HG03103 (cell line): ENCODE data around the gene MCF2L2.

Experiments used
- ATAC-seq: cut with Tn5 transposase; IDR thresholded peaks from one replicate; pipeline ENCODE4 v1.9.1; 2021; ENCODE audit warnings: low read depth; ENCODE audit not compliant: unreplicated experiment

Gene MCF2L2

DNA sequence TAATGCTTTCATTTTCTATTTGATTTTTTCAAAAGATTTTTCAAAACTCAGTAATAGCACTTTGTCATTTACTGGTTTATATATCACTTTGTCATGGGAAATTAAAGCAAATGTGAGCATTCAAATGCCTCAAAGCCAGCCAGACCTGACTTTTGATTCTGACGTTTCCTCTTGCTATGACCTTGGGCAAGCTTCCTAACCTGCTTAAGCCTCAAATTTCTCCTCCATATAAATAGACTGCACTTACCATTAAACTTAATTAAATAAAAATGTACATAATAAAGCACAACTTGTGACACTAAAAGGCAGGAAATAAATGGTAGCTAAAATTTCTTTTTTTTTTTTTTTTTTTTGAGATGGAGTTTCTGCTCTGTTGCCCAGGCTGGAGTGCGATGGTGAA lies 19.2 kb downstream of the MCF2L2 start:
- no peak for ATAC-seq

DNA sequence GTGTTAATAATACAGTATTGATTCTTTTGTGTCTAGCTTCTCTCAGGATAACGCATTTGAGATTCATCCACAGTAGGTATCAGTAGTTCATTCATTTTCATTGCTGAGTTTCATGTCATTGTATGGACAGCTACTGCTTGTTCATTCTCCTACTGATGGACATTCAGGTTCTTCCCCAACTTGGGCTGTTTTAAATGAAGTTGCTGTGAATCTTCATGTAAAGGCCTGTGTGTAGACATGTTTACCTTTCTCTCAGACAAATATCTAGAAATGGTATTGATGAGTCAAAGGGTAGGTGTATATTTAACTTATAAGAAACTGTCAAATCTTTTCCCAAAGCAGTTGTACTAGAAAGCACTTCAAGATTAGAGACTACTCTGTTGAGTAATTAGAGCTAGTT lies 26.7 kb downstream of the MCF2L2 start:
- no peak for ATAC-seq

DNA sequence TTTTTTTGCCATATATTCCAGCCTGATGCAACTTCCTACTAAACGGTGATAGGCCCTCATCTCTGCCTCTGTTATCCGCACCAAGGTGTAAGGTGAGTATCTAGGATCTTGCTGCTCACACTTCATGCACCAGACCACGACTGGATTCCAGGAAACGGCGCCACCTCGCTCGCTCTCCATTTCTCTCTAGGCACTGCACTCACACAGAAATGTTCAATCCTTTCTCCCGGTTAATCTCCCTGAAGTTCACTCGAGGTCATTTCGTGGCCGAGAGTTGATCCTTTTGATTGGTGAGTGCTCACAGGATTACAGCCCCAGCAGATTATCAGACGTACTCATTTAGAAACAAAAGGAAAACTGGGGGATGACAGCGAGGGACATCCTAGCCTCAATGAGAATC lies 28.1 kb downstream of the MCF2L2 start:
- no peak for ATAC-seq

DNA sequence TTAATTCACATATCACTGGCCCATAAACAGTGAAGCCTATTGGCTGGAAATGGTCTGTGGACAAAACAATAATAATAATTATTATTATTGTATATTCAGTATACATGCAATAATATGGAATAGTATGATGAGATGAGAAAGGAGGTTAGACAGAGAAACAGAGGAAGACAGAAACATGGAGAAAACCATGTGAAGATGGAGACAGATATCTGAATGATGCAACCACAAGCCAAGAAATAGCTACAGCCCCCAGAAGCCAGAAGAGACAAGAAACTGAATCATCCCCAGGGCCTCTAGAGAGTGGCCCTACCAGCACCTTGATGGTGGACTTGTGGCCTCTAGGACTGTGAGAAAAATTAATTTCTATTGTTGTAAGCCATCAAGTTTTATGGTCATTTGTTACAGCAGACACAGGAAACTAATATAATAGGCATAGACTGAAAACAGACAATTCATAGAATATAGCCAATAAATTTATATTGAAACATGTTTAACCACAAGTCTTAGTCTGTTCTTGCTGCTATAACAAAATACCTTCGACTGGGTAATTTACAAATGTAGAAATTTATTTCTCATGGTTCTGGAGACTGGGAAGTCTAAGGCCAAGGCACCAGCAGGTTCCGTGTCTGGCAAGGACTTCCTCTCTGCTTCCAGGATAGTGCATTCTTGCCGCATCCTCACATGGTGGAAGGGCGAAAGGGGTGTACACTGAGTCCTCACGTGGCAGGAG lies 31.6 kb downstream of the MCF2L2 start:
- no peak for ATAC-seq

DNA sequence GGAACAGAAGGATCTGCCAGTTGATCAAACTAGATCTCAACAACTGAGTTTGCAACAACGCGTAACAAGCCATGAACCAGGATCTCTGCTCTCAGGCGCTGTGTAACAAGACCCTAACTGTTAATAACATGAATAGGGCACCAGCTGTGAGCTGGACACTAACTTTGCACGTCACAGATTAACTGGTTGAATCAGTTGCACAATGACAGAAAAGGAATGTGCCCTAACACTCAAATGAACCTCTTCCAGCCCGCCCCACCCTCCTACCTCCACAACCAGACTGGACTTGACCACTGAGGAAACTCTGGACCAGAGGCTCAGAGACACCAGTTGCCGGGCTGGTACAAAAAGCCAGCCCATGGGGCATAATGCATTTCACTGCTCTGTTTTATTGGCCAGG lies 34.3 kb downstream of the MCF2L2 start:
- ATAC-seq, result no peak

DNA sequence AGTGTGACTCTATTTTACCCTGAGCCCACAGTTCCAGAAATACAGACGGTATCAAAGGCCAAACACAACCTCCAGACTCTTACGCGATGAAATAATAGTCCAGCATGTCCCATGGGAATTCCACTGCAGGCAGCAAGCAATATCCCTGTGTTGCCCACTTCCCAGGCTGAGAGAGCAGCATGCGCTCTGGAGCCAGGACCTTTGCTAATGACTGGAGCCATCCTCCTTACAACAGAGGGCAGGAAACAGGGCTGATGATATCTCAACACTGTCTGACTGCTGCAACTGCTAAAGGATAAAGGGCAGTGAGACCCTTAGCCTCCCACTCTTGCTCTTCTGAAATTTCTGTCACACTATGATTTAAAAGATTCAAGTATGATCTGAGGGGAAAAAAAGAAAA lies 34.8 kb downstream of the MCF2L2 start:
- ATAC-seq, result no peak

DNA sequence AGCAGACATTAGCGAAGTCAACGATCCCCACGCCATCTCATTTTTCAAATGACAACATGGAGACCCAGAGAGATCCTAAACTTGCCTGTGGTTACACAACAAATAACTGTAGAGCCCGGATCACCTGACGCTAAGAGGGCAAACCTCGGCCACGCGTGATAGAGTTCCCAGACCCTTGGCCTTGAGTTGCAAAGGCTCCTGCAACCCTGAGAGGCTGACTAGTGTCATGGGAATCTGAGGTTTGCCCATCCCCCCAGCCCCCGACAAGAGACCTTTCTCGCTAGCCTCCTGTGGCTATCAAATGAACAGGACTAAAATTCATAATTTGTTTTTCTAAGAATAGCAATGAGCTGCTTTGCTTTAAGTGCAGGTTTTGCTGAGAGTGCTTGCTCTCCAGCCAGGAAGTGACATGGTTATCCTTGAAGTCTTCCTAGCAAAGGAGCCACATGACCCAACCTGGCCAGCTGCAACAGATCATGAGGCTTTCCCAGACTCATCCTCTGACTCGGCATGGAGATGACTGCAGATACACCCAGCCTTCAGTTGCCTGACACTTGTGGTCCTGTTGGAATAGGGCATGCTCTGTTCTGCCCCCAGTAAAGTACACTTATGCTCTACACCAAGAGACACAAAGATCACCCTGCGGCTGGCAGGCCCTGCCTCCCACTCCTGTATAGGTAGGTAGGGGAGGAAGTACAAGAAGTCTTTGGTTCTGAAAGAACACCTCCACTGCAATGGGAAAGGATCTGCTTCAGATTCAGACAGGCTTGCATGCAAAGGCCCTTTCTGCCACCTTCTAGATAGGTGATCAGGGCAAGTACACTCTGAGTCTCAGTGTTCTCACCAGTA lies 36.0 kb downstream of the MCF2L2 start:
- ATAC-seq, result no peak

DNA sequence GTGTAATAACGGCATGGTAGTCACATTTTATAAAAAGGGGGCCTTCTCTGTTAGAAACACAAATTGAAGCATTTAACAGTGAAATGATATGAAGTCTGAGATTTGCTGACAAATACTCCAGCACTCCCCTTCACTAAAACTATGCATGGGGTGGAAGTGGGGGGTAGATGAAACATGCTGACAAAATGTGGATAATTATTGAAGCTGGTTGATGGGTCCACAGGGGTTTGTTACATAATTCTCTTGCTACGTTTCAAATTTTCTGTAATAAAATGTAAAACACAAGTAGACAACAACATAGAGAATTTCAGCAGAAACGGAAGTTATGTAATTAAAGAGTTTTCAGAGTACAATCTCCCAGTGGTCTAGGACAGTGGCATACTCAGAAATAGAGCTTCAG lies 37.0 kb downstream of the MCF2L2 start:
- ATAC-seq, result no peak

DNA sequence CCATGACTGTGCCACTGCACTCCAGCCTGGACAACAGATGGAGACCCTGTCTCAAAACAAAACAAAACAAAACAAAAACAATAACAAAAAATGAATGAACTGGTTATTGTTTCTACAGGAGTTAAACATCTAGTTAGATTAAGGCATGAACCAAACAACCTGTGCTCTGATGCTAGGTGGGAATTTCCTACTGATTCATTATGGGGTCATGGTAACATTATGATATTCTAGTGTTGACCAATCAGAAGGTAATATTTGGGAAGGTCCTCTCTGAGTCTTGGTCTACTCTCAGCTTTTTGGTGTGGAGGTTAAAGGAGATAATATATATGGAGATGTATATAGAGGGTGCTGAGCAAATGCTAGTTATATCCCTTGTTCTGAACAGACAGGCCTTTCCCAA lies 37.6 kb downstream of the MCF2L2 start:
- no peak for ATAC-seq

DNA sequence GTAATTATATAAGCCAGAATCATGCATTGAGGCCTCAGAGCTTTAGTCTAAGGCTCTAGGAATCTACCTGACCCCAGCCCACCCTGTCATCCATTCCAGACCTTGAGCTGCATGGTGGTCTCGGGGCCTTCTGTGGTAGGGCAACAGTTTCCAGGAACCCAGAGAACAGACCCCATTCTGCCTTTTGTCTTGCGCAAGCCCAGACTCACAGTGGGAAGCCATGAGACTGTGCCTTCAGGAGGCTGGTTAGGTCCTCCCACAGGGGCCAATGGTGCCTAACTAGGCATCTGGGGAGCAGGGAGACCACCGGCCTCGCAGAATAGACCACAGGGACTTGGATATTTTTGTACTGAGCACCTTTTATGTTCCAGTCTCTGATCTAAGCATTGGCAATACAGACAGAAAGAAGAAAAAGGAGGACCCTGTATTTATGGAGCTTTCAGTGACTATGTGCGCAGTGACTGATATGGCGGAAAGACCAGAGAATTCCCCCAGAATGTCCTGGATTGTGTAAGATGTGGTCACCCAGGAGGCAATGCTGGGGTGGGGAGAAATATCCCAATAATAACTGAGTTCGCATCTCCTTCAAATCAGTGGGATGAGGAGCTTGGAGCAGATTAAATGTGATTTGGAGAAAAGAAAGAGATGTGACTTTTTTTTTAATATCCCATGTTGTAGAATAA lies 40.1 kb downstream of the MCF2L2 start:
- no peak for ATAC-seq

DNA sequence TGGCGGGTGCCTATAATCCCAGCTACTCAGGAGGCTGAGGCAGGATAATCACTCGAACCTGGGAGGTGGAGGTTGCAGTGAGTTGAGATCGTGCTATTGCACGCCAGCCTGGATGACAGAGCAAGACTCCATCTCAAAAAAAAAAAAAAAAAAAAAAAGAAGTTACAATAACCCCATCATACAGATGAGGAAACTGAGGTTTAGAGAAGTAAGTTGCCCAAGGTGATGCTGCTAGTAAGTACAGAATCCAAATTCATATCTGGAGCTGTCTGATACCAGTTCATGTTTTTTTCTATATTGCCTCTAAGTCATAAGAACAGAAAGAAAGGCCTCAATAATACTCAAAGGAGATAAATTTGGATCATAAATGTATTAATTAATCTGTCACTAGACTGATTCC lies 40.6 kb downstream of the MCF2L2 start:
- ATAC-seq, result no peak

DNA sequence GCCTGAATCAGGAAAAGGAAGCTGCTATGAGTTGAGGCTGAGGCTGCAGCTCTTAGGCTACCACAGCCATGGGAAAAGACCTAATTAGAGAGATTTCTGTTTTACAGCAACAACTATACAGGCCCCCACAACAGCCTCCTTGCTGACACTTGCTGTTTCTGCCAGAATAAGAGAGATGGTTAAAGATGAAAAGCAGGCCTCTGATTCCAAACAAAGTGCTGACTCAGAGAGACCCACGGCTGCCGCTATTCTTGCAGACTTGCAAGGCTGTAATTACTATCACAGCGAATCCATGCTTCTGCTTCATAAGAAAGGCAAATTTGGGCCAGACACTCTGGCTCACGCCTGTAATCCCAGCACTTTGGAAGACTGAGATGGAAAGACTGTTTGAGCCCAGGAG lies 41.8 kb downstream of the MCF2L2 start:
- ATAC-seq, result no peak

DNA sequence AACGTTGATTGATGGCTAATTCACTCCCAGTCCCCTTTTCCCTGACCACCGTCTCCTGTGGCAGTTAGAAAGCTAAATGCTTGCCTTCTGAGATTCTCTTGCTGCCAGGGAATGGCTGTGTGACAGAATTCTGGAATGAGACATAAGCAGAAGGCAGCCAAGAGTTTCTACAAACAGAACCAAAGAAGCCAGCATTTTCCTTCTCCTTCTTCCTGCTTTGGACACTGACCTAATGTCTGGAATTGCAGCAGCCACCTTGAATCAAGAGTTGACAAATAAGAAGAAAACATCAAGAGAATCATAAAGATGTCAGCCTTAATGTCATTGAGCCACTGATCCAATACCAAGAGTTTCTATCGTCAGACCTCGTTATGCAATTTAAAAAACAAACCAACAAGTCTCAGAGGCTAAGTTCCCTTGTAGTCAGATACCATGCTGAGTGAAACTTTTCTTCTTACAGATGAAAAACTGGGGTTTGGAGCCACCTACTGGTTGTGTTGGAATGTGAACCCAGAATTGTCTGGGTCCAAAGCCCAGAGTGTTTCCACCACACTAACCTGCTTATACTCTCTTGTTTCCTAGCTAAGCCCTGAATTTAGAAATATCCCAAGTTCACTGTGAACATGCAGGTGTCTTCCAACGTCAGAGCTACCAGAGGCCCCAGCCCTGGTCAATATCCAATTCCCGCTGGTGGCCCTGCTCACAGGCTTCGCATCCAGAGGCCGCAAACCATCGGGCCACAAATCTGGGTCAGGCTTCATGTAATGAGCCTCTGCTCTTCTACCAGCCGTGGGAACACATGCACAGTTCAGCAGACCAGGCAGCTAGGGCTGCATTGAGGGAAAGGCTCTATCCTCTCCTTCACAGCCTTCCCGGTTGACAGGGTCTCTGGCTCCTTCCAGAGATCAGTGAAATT lies 42.5 kb downstream of the MCF2L2 start:
- peak; percentile 73 for ATAC-seq

DNA sequence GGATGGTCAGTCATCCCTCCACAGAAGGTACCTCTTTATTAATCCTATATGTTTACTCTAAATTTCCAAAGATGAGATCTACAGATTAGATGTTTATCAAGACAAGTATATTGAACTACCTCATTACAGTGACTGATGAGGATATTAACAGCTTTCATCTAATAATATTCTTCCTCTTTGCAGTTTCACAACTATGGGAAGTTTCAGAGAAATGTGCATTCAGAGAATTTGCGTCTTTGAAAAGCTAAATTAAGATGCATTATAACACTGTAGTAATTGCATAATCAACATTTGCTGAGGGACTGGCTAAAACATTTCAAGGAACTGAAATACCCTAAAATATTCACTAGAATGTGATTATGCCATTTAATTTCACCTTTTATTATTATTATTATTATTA lies 46.7 kb downstream of the MCF2L2 start:
- no peak for ATAC-seq

DNA sequence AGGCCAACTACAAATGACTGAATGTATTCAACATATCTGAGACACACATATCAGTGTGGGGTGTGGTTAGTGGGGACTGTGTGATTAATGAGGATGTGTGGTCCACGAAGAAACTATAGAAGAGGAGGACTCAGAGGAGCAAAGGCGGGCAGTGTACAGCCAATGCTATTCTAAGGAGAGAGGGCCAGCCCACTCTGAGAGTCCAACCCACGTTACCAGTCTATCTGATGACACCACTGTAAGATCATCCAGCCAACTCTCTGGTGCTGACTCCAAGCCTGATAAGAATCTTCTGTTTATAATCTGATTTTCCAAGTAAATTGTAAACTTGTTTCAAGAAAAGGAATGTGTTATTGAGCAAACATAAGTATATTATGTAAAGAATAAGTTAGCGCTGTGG lies 47.2 kb downstream of the MCF2L2 start:
- no peak for ATAC-seq

DNA sequence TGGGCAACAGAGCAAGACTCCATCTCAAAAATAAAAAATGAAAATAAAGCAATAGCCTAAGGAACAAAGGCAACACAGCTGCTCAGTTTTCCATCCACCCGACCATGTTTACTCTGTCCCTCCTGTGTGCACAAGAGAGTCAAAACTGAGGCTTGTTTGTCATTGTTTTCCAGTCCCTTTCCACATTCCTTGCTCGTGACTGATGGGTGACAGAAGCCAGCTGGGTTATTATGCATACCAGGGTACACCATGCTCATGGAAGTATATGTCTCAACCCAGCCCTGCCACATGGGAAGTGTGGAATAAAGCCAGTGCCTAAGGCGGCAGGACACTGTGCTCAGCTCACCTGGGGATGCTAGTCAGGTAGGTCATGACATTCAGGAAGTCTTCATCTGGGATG lies 49.5 kb downstream of the MCF2L2 start:
- ATAC-seq, result no peak

DNA sequence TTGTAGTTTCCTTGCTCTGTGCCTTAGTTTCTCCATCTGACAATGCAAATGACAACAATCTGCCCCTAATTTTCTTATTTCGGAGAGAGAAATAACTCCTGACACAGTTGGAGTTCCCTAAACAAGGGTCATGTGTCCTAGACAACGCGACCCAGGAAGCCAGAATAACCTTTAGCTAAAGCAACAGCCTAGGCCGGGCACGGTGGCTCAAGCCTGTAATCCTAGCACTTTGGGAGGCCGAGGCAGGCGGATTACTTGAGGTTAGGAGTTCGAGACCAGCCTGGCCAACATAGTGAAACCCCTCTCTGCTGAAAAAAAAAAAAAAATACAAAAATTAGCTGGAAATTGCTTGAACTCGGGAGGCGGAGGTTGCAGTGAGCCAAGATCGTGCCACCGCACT lies 49.9 kb downstream of the MCF2L2 start:
- no peak for ATAC-seq

DNA sequence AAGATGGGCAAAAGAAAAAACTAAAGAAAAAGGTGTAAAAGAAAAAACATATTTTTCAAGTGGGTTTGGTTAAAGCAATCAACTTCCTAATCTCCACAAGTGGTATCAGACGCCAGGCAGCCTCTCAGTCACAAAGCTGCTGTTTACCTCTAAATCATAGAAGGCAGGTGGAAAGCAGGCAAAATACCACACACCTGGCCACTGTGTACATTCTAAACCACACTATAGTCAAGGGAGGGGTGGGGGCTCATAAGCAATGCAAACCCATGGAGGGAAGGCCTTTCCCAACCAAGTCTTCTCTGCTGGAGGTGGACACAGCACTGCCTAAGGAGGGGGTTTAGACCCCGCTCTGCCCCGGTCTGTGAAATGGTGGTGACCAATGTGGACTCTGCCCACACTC lies 50.4 kb downstream of the MCF2L2 start:
- ATAC-seq, result no peak

DNA sequence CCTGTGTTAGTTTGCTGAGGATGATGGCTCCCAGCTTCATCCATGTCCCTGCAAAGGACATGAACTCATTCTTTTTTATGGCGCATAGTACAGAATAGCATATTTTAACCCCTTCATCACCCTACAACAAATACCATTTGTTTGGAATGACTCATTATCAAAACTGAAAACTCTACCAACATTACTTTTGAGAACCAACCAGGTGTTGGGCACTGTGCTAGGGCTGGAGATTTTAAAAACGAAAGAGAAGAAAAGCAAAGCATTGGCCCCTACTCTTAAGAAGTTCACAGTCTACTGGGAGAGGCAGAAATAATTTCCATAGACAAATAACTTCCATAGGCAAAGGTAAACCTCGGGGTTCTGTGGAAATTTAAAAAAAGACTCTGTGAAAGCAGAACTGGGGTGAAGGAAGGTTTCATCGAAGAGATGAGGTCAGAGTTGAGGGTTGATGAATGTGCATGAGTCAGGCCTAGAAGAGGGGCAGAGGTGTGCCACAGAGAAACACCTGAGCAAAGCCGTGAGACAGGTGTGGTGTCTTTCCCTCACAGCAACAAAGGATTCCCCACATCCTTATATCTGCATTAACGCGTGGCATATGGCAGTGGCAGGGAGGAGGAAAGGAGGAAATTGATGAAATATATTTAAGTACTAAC lies 51.0 kb downstream of the MCF2L2 start:
- ATAC-seq, result no peak

DNA sequence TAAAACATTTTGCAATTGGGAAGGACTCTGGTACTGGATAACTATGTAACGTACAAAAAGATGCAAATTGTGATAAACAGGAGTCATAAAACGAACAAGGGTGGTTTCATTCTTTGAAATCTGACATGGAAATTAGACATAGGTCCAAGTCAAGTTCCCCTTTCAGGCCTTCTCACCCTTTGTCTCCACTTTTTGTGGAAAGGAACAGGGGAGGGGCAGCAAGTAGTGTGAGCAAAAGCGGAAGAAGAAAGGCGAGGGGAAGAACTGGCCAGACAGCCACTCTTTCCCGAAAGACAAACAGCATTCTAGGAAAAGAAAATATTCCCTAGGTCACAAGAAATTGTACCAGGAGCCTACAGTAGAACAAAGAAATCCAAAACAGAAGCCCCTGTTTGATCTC lies 52.6 kb downstream of the MCF2L2 start:
- ATAC-seq, result no peak
